GOT3 (cell line): ENCODE data around the gene BAD.

Experiments
- DNase-seq: peaks from one replicate; lab custom pipeline; 2025; ENCODE audit warnings: mixed read lengths; lab: John Stamatoyannopoulos, UW

The BAD gene

GRCh38 chr11:64296236-64296635 is 11.8 kb upstream of the BAD start:
- no peak for DNase-seq

GRCh38 chr11:64295760-64296159 is 11.3 kb upstream of the BAD start:
- DNase-seq: no peak

GRCh38 chr11:64294774-64295173 is 10.3 kb upstream of the BAD start:
- DNase-seq: no peak

- DNase-seq: no peak
Measured at GRCh38 chr11:64292460-64293254, 8.2 kb upstream of the BAD start.

DNA sequence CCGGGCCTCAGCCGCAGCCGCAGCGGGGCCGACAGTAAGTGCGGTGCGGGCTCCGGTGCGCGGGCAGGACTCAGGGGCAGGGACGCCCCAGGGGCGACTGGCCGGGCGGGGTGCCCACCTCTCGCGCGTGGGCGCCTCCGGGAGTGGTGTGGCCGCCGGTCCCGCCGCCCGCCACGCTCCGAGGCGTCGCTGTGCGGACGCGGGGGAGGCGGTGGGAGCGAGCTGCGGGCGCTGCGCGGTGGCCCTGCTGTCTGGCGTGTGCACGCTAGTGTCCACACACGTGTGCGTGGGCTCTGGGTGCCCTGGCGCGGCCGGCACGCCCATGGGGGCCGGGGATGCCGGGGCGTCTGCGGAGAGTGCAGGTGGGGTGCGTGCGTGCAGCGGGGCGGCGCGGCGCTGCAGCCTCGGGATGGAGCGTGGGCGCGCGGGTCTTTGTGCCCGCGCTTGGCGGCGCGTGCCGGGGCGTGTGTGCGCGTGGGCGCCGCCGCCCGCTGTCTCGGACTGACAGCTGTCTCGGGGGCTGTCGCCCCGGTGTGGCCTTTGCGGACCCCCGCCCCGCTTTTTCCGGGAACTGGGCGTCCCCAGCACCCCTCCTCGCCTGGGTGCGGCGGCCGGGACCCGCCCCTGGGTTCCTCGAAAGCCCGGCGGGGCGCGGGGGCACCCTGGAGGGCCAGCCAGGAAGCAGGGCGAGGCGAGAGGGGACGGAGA is 7.4 kb upstream of the BAD start:
- DNase-seq: no peak

- no peak for DNase-seq
Measured at GRCh38 chr11:64291262-64291751, 6.8 kb upstream of the BAD start, which contains the start of gene KCNK4. KCNK4 (plus strand) TSS chr11:64291302; CDS start chr11:64293019, 1,717 bp downstream.

- no peak for DNase-seq
Measured at GRCh38 chr11:64290352-64291261, 6.1 kb upstream of the BAD start.

DNA sequence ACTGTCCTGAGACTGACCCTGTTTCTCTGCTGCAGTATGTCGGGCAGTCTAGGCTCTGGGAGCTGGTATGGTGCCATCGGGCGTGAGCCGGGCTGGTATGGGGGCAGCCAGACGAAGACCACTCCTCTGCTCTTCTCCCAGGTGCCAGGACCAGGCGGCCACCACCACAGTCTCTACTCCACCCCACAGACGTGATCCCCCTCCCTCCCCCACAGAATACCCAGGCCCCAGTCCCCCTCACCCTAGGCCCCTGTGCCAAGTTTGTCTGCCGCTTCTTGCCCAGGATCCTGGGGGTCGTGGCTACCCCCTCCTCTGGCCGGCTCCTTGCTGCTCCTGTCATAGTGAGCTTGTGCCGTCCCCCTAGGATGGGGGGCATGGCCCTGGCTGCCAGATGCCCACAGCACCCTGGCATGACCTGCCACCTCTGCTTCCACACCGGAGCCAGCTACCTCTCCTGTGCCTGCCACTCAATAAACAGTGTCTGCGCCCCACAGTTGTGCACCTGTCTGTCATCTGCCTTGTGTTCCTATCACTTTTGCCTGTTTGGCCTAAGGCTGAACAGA is 4.6 kb upstream of the BAD start:
- no peak for DNase-seq

DNA sequence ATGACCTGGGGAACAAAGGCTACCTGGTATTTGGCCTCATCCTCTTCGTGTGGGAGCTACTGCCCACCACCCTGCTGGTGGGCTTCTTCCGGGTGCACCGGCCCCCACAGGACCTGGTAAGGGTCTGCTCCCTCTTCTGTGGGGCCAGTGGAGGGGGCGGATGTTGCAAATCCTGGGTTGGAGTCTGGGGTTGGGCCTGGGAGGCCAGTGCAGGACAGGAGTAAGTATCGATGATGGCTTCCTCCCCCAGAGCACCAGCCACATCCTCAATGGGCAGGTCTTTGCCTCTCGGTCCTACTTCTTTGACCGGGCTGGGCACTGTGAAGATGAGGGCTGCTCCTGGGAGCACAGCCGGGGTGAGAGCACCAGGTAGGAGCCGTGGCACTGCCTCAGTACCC is 3.9 kb upstream of the BAD start:
- no peak for DNase-seq

- no peak for DNase-seq
Measured at GRCh38 chr11:64287676-64288352, 3.3 kb upstream of the BAD start.

DNA sequence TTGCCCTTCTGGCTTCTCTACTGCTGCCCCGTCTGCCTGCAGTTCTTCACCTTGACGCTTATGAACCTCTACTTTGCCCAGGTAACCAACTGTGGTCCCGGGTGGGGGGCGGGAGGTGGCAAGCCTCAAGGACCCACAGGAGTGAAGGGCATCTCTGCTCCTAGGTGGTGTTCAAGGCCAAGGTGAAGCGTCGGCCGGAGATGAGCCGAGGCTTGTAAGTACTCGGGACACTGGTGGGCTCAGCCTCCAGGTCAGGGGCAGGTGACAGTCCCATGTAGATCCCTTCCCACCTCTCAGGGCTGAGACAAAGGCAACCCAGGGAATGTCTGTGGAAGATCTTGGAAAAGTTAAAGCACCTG is 2.3 kb upstream of the BAD start:
- no peak for DNase-seq

- DNase-seq: no peak
Measured at GRCh38 chr11:64285885-64286800, 1.7 kb upstream of the BAD start.

- peak; percentile 54 for DNase-seq
Measured at GRCh38 chr11:64284962-64285884, 758 bp upstream of the BAD start, which contains the start of gene GPR137. GPR137 (plus strand) TSS chr11:64285848; CDS start chr11:64286525, 677 bp downstream.

DNA sequence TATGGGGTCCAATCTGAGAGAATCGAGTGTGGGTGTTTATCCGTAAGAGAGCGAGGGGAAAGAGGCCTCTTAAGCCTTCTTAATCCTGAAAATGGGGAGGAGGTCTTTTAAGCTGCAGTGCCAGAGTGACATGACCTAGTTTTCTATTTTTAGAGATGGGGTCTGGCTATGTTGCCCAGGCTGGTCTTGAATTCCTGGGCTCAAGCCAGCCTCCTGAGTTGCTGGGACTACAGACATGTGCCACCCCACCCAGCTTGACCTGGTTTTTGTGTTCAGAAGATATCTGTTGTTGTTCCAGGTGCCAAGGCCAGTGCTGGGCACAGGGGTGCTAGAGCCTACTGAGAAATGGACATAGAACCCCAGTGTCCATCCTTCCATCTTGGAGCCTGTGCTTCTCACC is 1.4 kb downstream of the BAD start:
- no peak for DNase-seq

DNA sequence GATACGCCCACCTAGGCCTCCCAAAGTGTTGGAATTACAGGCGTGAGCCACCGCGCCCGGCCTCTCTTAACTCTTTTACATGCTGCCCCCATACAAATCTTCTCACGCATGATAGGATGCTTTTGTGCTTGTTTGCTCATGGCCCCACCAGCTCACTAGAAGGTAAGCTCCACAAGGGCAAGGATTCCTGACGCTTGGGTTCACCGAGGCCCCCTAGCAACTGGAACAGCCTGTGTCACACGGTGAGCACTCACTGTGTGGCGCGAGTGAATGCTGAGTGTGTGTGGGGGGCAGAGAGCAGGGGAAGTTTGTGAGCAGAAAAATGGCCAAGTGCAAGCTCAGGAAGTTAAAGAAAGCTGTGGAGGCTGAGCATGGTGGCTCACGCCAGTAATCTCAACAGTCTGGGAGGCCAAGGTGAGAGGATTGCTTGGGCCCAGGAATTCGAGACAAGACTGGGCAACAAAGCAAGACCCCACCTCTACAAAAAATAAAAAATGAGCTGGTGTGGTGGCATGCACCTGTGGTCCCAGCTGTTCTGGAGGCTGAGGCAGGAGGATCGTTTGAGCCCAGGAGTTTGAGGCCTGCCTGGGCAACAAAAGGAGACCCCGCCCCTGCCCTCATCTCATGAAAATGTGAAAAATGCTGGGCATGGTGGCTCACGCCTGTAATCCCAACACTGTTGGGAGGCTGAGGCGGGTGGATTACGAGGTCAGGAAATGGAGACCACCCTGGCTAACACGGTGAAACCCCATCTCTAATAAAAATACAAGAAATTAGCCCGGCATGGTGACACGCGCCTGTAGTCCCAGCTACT is 2.3 kb downstream of the BAD start:
- no peak for DNase-seq

DNA sequence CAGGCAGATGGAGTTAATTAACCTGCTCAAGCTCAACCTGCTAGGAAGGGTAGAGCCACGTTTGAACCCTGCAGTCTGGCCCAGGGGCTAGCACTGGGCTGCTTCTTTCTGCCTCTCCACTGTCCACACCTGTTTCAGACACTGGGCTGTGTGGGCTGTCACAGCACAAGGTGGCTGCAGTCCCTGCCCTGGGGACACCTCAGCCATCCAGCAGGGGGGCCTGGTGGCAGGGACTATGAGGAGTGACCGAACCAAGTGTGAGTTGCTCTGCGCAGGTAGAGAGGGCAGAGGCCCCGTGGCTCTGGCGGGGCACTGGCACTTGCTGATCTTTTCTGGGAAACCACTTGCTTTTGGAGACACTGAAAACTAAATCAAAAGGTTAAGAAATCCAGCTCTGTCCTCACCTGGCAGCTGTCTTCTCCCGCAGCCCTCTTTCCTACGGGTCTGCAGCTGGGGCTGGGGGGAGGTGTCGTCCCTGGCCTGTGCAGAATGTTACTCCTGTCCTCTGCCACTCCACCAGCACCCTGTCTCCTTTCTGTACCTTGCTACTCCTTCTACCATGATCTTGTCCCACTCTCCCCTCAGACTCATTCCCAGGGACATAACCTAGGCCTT is 5.8 kb downstream of the BAD start:
- DNase-seq: no peak

GRCh38 chr11:64276653-64277431 is 7.6 kb downstream of the BAD start:
- DNase-seq: no peak
